ENCODE data around the gene CGRRF1. TPM values are rescaled to one million over a fixed set of nuclear protein-coding genes. Genes with fewer than 3 reads are reported as not detected.

Gene CGRRF1
- total RNA-seq, 2 experiments from 2014 or later, result 34.5 to 42.8 TPM

- intact Hi-C loops (cut with DNase I, micrococcal nuclease), result no loop called here
- no peak for ATAC-seq (ENCODE audit: poor library complexity)
- Histone ChIP-seq H3K4me3 (ENCODE audit: low read length) (no peak overlapping the region), H3K4me1 (ENCODE audit: insufficient read depth, low read length) (peaks cover 32% of the 10 kb centered on the region), H3K9me3 (ENCODE audit: control insufficient read depth in 1 of 2, insufficient read depth in 1 of 2, low read length in 2 of 2) (no peaks in the 10 kb centered on the region), H3K27me3 (ENCODE audit: control insufficient read depth in 1 of 2, insufficient read depth in 2 of 2, low read length in 2 of 2) (no peaks in the 10 kb centered on the region), H3K36me3 (ENCODE audit: insufficient read depth, low read length) (no peaks in the 10 kb centered on the region), H3K27ac (ENCODE audit: low read depth in 1 of 2, low read length in 2 of 2) (no peak overlapping the region)
- no peak for DNase-seq
- peaks cover 52% of the 10 kb centered on the region for H3K4me1 Mint-ChIP-seq (ENCODE audit: low read depth)
- H3K27me3 Mint-ChIP-seq, result no peaks in the 10 kb centered on the region
- peak overlapping the region; percentile 86 for H3K27ac Mint-ChIP-seq
- CTCF ChIA-PET, result interaction anchor here (4.0 kb wide), 1 partner anchor 19 kb away, joined by 21 read pairs; the partner anchor contains the start of gene CGRRF1
- peaks cover 18% of the 10 kb centered on the region for H3K36me3 Mint-ChIP-seq (ENCODE audit: low read depth)
- no peak for TF ChIP-seq CTCF (IDR thresholded peaks at IDR 0.05)
- POLR2A ChIA-PET, result interaction anchor here (5.9 kb wide), 1 partner anchor 19 kb away, joined by 56 read pairs; the partner anchor contains the start of gene CGRRF1
- H3K9me3 Mint-ChIP-seq, result no peaks in the 10 kb centered on the region
- peak overlapping the region; percentile 60 for H3K4me3 Mint-ChIP-seq
Measured at GRCh38 chr14:54490445-54491175, 19.1 kb upstream of the CGRRF1 start.

DNA sequence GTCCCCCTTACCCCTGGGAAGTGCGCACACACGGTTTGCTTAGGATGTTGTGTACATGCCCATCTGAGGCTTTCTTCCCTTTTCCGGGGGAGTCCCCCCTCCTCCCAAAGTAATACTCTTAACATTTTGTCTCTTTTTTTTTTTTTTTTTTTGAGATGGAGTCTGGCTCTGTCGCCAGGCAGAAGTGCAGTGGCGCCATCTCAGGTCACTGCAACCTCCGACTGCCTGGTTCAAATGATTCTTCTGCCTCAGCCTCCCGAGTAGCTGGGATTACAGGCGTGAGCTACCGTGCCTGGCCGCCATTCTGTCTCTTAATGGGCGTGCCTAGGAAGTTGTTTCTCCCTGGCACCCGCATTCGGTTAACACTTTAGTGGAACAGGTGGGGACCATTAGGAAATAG, 16.4 kb upstream of the CGRRF1 start:
- no peak for ATAC-seq (ENCODE audit: poor library complexity)
- peak in 1 of 14 experiments; percentile 32 for DNase-seq
- TF ChIP-seq CTCF (IDR thresholded peaks at IDR 0.05), result no peak
- H3K27me3 Mint-ChIP-seq, result peaks cover 4% of the 10 kb centered on the region
- intact Hi-C loops (cut with DNase I, micrococcal nuclease), result no loop called here
- H3K36me3 ChIP-seq (ENCODE audit: insufficient read depth, low read length), result no peaks in the 10 kb centered on the region
- H3K4me1 ChIP-seq (ENCODE audit: insufficient read depth, low read length), result peaks cover 15% of the 10 kb centered on the region
- H3K9me3 ChIP-seq (ENCODE audit: control insufficient read depth in 1 of 2, insufficient read depth in 1 of 2, low read length in 2 of 2), result no peaks in the 10 kb centered on the region
- POLR2A ChIA-PET, result interaction anchor here (3.5 kb wide), 1 partner anchor 16 kb away, joined by 16 read pairs; the partner anchor contains the start of gene CGRRF1
- no peak overlapping the region for H3K27ac ChIP-seq (ENCODE audit: low read depth in 1 of 2, low read length in 2 of 2)
- peaks cover 25% of the 10 kb centered on the region for H3K4me1 Mint-ChIP-seq (ENCODE audit: low read depth)
- H3K4me3 Mint-ChIP-seq, result no peak overlapping the region
- CTCF ChIA-PET, result no interaction called here
- H3K9me3 Mint-ChIP-seq, result no peaks in the 10 kb centered on the region
- no peak overlapping the region for H3K4me3 ChIP-seq (ENCODE audit: low read length)
- peaks cover 10% of the 10 kb centered on the region for H3K36me3 Mint-ChIP-seq (ENCODE audit: low read depth)
- H3K27ac Mint-ChIP-seq, result no peak overlapping the region
- no peaks in the 10 kb centered on the region for H3K27me3 ChIP-seq (ENCODE audit: control insufficient read depth in 1 of 2, insufficient read depth in 2 of 2, low read length in 2 of 2)

GRCh38 chr14:54497224-54497623, 12.5 kb upstream of the CGRRF1 start:
- ChIA-PET CTCF (interaction anchor here (1.4 kb wide), 1 partner anchor 13 kb away, joined by 3 read pairs; the partner anchor contains the start of gene CGRRF1), POLR2A (no interaction called here)
- Histone ChIP-seq H3K4me3 (ENCODE audit: low read length) (no peak overlapping the region), H3K4me1 (ENCODE audit: insufficient read depth, low read length) (no peaks in the 10 kb centered on the region), H3K9me3 (ENCODE audit: control insufficient read depth in 1 of 2, insufficient read depth in 1 of 2, low read length in 2 of 2) (no peaks in the 10 kb centered on the region), H3K27ac (ENCODE audit: low read depth in 1 of 2, low read length in 2 of 2) (no peak overlapping the region), H3K27me3 (ENCODE audit: control insufficient read depth in 1 of 2, insufficient read depth in 2 of 2, low read length in 2 of 2) (no peaks in the 10 kb centered on the region), H3K36me3 (ENCODE audit: insufficient read depth, low read length) (no peaks in the 10 kb centered on the region)
- H3K36me3 Mint-ChIP-seq (ENCODE audit: low read depth), result no peaks in the 10 kb centered on the region
- no peaks in the 10 kb centered on the region for H3K4me1 Mint-ChIP-seq (ENCODE audit: low read depth)
- no peak overlapping the region for H3K27ac Mint-ChIP-seq
- H3K9me3 Mint-ChIP-seq, result no peaks in the 10 kb centered on the region
- intact Hi-C loops (cut with DNase I, micrococcal nuclease), result no loop called here
- ATAC-seq (ENCODE audit: poor library complexity), result no peak
- TF ChIP-seq CTCF (IDR thresholded peaks at IDR 0.05), result no peak
- no peak overlapping the region for H3K4me3 Mint-ChIP-seq
- no peak for DNase-seq
- H3K27me3 Mint-ChIP-seq, result peaks cover 29% of the 10 kb centered on the region

Measured in CD4-positive, alpha-beta T cell (primary cell).